Activated T-cell treated with anti-CD3 and anti-CD28 coated beads for 1 hour (primary cell): ENCODE measurements around the gene DEAF1.

Experiments
- DNase-seq: peaks from one replicate; pipeline ENCODE4 v3.0.0-alpha.2; 2020; ENCODE audit warnings: low read depth

The DEAF1 gene

GRCh38 chr11:643366-643765 lies 51.7 kb downstream of the DEAF1 start:
- no peak for DNase-seq

- DNase-seq = no peak
Measured at GRCh38 chr11:641806-642370, 53.1 kb downstream of the DEAF1 start.

GRCh38 chr11:640021-640706 lies 54.9 kb downstream of the DEAF1 start:
- DNase-seq = no peak

- DNase-seq = no peak
Measured at GRCh38 chr11:639332-639955, 55.6 kb downstream of the DEAF1 start.

- no peak for DNase-seq
Measured at GRCh38 chr11:638631-639331, 56.2 kb downstream of the DEAF1 start.

- DNase-seq = no peak
Measured at GRCh38 chr11:637593-638521, 57.2 kb downstream of the DEAF1 start.

- DNase-seq = no peak
Measured at GRCh38 chr11:637333-637592, 57.8 kb downstream of the DEAF1 start.

GRCh38 chr11:636511-637332 lies 58.3 kb downstream of the DEAF1 start, which contains the start of gene DRD4:
Gene DRD4 (plus strand): TSS chr11:637269. CDS start chr11:637305, 36 bp downstream.
- no peak for DNase-seq

GRCh38 chr11:635945-636510 lies 59.0 kb downstream of the DEAF1 start:
- no peak for DNase-seq

- DNase-seq = no peak
Measured at GRCh38 chr11:630871-631270, 64.2 kb downstream of the DEAF1 start.

- no peak for DNase-seq
Measured at GRCh38 chr11:629237-629583, 65.8 kb downstream of the DEAF1 start.

GRCh38 chr11:628056-628455 lies 67.0 kb downstream of the DEAF1 start:
- no peak for DNase-seq

GRCh38 chr11:627308-627576 lies 67.8 kb downstream of the DEAF1 start:
- DNase-seq = no peak

GRCh38 chr11:626475-627307 lies 68.3 kb downstream of the DEAF1 start, which contains the start of gene SCT:
Gene SCT (minus strand): TSS chr11:627181. CDS start chr11:627143, 38 bp downstream.
- DNase-seq = no peak

GRCh38 chr11:625636-626268 lies 69.3 kb downstream of the DEAF1 start:
- no peak for DNase-seq

GRCh38 chr11:624705-625635 lies 70.1 kb downstream of the DEAF1 start, which contains the start of gene CDHR5:
Gene CDHR5 (minus strand): TSS chr11:624955. CDS start chr11:624902, 53 bp downstream.
- no peak for DNase-seq

- no peak for DNase-seq
Measured at GRCh38 chr11:623999-624704, 70.9 kb downstream of the DEAF1 start.
